IPS-18c (cell line): ENCODE measurements around the gene RHOBTB3.
"Not testable (repeated sequence)": the region's sequence is repeated elsewhere in the genome, so short reads cannot be mapped to it uniquely, and the experiment has no call there.

Source experiments
- H3K4me3 ChIP-seq: 2 replicates; pipeline ENCODE4 v1.7.0; 2013; ENCODE audit warnings: low read depth, mild to moderate bottlenecking, low read length, moderate library complexity; ENCODE audit not compliant: insufficient read depth
- H3K9me3 ChIP-seq: one replicate; pipeline ENCODE4 v1.6.1; 2013; ENCODE audit warnings: mild to moderate bottlenecking, low read length, moderate library complexity; ENCODE audit not compliant: control insufficient read depth, insufficient read depth

The RHOBTB3 gene

DNA sequence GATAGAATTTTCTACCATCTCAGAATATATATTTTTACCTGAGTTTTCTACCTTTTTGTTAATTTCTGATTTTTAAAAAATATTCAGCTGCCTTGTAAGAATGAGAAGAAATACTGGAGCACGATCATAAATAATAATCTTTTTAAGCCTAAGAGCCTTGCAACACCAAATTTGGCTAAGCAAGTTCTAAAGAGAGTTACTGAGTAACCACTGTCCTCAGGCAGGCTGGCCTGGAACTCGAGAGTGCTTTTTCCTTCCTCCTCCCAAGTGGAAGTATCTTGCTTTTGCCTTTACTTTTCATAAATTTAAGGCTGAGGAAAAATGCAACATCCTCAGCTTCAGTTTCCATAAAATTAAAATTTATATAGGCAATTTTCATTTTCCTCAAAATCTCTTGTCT is 70.4 kb downstream of the RHOBTB3 start:
- no peak overlapping the region for H3K4me3 ChIP-seq
- H3K9me3 ChIP-seq = no peaks in the 10 kb centered on the region

GRCh38 chr5:95801961-95802360 is 70.8 kb downstream of the RHOBTB3 start:
- Histone ChIP-seq H3K9me3 (no peaks in the 10 kb centered on the region), H3K4me3 (no peak overlapping the region)

GRCh38 chr5:95803271-95804148 is 72.4 kb downstream of the RHOBTB3 start:
- no peak overlapping the region for H3K4me3 ChIP-seq
- no peaks in the 10 kb centered on the region for H3K9me3 ChIP-seq

GRCh38 chr5:95804736-95805539 is 73.8 kb downstream of the RHOBTB3 start:
- Histone ChIP-seq H3K9me3 (no peaks in the 10 kb centered on the region), H3K4me3 (no peak overlapping the region)

DNA sequence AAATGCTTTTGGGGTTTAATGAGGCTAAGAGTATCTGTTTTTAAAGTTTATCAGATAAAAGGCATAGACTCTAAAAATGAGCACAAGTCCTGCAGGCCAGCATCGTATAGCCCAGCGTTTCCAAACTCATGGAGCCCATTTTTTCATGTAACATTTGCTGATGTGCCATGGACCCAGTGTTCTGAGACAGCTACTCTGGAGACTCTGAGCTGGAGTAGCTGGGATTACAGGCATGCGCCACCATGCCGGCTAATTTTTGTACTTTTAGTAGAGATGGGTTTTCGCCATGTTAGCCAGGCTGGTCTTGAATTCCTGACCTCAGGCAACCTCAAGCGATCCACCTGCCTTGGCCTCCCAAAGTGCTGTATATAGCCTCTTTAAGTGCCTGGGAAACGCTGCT is 75.6 kb downstream of the RHOBTB3 start:
- no peak overlapping the region for H3K4me3 ChIP-seq
- no peaks in the 10 kb centered on the region for H3K9me3 ChIP-seq

DNA sequence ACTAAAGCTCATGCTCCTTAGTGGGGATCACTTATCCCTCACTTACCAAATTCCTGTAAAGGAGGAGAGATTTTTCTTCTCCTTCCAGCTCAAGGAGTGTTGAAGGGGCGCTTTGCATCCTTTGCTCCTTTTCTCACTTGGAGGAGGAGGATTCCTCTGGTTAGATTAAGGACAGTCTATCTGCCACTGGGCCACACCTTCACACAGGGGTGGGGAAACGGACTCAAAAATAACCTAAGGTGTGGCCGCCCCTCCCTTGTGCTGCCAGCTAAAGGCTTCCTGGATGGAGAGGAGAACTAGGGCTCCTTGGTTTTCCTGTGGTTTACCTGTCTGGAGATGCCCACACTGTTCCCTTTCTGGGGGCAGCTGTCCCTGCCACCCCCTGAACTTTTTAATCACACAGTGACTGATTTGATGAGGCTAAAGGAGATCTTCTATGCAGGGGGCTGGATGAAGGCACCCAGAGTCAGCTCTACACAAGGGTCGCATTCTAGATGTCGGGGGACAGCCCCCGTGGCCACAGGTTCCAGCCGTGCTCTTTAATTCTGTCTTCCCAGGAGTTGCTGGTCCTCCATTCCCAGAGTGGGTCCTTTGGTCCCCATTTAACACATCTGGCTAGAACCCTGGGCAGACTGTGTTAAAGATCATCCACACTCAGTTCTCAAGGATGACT is 77.0 kb downstream of the RHOBTB3 start:
- Histone ChIP-seq H3K9me3 (no peaks in the 10 kb centered on the region), H3K4me3 (no peak overlapping the region)

GRCh38 chr5:95808686-95809413 is 77.7 kb downstream of the RHOBTB3 start:
- no peak overlapping the region for H3K4me3 ChIP-seq
- H3K9me3 ChIP-seq = no peaks in the 10 kb centered on the region

- no peak overlapping the region for H3K4me3 ChIP-seq
These were observed 78.4 kb downstream of the RHOBTB3 start for GRCh38 chr5:95809414-95809960.

DNA sequence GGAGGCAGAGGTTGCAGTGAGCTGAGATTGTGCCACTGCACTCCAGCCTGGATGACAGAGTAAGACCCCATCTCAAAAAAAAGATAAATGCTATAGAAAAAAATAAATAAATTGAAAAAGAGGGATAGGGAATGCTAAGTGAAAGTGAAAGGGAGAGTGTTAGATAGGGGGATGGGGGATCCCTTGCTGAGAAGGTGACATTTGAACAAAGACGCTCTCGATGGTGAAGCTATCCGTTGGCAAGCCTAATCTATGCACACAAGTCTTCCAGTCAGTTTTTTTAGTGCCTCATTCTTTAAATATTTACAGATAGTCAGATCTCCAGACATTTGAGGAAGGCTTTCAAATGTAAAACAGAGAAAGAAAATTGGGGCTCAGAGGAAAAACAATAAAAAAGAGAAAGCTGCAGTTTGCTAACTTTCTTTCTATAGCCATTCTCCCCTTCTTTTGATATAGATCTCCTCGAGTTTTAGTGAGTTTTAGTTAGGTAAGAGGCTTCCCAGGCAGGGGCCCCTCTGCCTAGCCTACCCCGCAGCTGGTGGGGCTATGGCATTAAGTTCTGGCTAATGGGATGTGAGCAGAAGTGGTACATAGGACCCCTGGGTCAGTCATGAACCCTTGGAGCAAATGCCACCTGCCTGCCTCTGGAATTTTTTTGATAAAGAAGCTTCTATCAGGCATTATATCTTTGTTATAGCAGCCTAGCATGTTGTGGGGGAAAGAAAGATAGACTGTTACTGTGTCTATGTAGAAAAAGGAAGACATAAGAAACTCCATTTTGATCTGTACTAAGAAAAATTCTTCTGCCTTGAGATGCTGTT is 79.4 kb downstream of the RHOBTB3 start:
- Histone ChIP-seq H3K9me3 (no peaks in the 10 kb centered on the region), H3K4me3 (no peak overlapping the region)

More at GRCh38 chr5:95809414-95809960, 78.4 kb downstream of the RHOBTB3 start:
- no peaks in the 10 kb centered on the region for H3K9me3 ChIP-seq

- not testable (repeated sequence) for H3K4me3 ChIP-seq, H3K9me3 ChIP-seq
These were observed 79.9 kb downstream of the RHOBTB3 start for GRCh38 chr5:95811126-95811423.

DNA sequence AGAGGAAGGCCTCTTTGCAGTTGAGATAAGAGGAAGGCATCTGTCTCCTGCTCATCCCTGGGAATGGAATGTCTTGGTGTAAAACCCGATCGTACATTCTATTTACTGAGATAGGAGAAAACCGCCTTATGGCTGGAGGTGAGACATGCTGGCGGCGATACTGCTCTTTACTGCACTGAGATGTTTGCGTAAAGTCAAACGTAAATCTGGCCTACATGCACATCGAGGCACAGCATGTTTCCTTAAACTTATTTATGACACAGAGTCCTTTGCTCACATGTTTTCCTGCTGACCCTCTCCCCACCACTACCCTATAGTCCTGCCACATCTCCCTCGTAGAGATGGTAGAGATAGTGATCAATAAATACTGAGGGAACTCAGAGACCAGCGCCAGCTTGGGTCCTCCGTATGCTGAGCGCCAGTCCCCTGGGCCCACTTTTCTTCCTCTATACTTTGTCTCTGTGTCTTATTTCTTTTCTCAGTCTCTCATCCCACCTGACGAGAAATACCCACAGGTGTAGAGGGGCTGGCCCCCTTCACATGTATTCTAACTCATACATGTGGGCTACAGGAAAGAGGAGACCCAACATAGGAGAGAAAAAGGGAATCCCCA is 80.4 kb downstream of the RHOBTB3 start:
- not testable (repeated sequence) for H3K4me3 ChIP-seq, H3K9me3 ChIP-seq

DNA sequence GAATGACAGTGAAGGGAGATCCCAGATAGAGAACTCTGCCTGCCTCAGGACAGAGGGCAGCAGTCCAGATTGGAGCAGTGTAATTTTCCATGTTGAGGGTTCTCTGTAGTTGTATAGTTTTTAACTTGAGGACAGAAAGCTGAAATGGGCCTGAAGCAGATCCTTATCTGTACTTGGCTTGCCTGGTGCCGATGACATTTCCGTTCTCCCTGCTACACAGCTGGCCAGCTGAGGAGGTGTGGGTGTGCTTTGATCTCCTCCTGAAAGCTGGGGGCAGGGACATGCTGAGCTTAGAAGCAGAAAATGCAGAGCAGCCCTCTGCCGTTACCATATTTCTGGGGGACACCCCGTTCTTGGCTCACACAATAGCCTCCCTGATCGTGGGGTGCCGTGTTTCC is 80.9 kb downstream of the RHOBTB3 start:
- Histone ChIP-seq H3K4me3 (no peak overlapping the region), H3K9me3 (no peaks in the 10 kb centered on the region)

- not testable (repeated sequence) for H3K9me3 ChIP-seq, H3K4me3 ChIP-seq
These were observed 81.9 kb downstream of the RHOBTB3 start for GRCh38 chr5:95813035-95813434.

DNA sequence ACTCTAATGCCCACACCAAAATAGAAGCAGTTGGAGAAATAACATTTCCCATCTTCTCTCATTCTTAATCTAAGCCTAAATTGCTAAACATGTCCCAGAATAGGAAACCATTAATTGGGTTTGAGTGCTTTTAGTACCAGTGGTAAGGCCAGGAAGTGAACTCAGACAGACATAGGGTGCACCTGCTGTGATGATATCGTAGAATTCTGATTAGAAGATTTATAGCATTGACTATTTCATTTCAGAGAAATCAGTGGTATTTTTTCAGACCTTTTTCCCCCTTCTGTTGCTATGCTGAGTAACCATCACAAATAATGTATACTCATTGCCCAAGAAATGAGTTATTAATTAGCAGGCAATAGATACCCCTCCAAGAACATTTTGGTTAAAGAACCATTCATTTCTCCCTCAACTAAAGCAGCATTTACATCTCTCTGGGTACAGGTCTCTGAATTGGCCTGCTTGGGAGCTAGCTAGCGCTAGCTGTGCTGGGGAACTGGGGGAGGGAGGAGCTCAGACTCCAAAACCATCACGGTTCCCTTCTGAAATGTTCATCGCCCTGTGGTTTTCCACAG is 84.1 kb downstream of the RHOBTB3 start:
- H3K4me3 ChIP-seq = no peak overlapping the region
- H3K9me3 ChIP-seq = no peaks in the 10 kb centered on the region

DNA sequence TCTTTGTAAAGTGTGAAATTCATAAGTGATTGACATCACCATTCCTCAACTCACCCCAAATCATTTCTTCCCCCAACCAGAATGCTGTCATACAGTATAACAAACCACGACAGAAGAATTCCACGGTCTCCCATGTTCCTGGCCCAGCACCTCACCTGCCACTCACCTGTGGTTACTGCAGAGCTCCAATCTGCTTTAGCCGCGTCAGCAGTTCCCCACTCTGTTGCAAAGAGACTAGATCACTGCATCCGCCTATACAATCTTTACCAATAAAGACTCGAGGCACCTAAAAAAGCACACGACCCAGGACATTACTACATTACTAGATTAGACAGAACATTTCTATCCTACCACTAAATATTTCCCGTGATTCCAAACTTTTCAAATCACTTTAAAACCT is 85.2 kb downstream of the RHOBTB3 start:
- Histone ChIP-seq H3K4me3 (no peak overlapping the region), H3K9me3 (no peaks in the 10 kb centered on the region)

GRCh38 chr5:95816776-95817175 is 85.6 kb downstream of the RHOBTB3 start:
- no peak overlapping the region for H3K4me3 ChIP-seq
- no peaks in the 10 kb centered on the region for H3K9me3 ChIP-seq
